Measurements from ENCODE around the gene UBQLNL.

- no peak for TF ChIP-seq EZH2 (IDR thresholded peaks at IDR 0.05)
- TF ChIP-seq CTCF (IDR thresholded peaks at IDR 0.05) = no peak
- no peak for TF ChIP-seq EZH2phosphoT487 (IDR thresholded peaks at IDR 0.05)
Measured at GRCh38 chr11:5524756-5525155, 8.3 kb upstream of the UBQLNL start.

All from neural progenitor cell (in vitro differentiated cells).